ENCODE data around the gene PTPN1. TPM values are rescaled to one million over a fixed set of nuclear protein-coding genes. Genes with fewer than 3 reads are reported as not detected.
"Not testable (repeated sequence)": the region's sequence is repeated elsewhere in the genome, so short reads cannot be mapped to it uniquely, and the experiment has no call there.

The PTPN1 gene
- total RNA-seq, 1 donor from 2014 or later, result 20.7 TPM

DNA sequence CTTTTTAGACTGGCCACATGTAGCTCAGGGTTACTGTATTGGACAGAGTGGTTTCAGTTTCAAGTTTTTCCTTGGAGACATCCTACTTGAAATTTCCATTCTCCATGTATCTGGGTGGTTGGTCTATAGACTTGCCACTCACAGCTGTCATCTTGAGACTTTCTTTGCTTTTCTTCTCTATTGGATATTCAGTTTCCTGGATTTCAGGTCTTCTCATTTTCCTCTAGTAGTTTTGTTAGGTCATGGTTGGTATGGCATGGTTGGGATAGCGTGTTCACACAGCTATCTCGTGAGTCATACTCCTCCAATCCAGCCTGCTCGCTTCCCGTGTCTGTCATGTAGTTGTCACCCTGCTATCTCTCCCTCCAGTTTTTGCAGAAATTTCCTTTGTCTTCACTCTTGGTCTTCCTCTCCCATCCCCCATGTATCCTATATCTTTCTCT is 48.3 kb downstream of the PTPN1 start:
- DNase-seq, result no peak

- DNase-seq, result no peak
These were observed 49.0 kb downstream of the PTPN1 start for GRCh38 chr20:50559149-50559548.

DNA sequence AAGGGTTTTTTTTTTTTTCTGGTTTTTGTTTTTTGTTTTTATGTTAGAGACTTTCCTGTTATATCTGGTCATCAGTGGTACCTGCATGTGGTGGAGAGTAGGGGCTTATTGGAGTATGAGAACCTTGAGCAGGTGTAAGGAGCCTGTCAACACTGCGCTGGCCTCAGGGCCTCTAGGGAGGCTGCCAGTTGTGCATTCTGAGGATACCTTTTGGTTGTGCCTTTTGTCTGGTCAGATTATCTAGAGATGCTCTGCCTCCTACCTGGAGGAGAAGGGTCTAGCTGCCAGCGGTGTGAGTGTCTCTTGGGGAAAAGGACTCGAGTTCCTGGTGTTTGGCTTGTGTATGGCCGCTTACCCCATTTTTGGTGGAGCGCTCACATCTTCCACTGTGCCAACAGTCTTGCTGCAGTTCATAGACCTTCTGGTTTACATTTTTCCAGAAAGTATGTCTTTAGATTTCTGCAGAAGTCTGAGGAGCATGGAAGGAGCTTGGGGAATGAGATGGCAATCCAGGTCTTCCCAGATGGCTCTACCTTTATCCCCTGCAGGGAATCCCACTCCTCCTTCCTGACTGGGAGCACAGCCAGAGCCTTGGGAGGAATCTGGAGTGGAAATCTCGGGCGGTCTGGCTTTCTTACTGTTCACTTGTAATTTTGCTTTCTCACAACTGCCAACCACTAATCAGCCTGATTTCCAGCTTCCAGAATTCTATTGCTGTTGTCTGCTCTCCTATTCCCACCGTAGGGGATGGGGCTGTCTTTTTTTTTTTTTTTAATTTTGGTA is 49.9 kb downstream of the PTPN1 start:
- no peak for DNase-seq

- DNase-seq, result no peak
These were observed 50.7 kb downstream of the PTPN1 start for GRCh38 chr20:50560867-50561266.

- no peak for DNase-seq
These were observed 51.3 kb downstream of the PTPN1 start for GRCh38 chr20:50561379-50562078.

DNA sequence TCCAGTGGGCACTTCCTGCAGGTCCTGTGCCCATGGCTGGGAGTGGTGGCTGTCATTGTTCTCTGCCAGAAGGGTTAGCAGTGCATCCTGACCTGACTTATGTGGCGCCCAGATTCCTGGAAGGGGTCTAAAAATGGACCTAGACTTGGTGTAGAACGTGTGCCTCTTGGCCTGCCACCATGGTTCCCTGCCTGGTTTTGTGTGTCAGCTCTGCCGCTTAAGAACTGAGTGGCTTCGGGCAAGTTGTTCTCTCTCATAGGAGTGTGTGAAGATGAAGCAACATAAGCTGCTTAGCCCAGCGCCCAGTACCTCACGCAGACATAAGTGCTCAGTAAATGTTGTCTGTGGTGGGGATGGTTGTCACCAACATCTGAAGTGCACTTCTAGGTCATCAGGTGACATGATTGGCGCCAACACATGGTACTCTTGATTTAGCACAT is 52.1 kb downstream of the PTPN1 start:
- no peak for DNase-seq

GRCh38 chr20:50563133-50563944 is 53.2 kb downstream of the PTPN1 start:
- no peak for DNase-seq

DNA sequence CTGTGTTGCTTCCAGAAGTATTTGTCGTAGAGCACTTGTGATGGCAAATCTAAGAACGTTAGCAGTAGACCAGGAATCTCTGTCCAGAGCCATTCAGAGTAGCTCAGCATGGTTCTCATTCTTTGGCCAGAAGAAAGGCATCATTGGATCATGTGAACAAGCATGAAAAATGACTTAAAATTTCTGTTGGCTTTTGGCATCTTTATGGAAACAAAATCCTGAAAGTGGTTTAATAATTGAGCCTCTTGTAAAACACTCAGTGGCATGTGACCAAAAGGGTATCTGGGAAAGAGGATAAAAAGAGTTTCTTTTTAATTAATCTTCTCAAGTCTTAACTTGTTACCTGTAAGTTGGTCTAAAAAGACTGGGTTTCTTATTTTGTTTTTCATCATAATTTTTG is 55.2 kb downstream of the PTPN1 start:
- peak; percentile 34 for DNase-seq

DNA sequence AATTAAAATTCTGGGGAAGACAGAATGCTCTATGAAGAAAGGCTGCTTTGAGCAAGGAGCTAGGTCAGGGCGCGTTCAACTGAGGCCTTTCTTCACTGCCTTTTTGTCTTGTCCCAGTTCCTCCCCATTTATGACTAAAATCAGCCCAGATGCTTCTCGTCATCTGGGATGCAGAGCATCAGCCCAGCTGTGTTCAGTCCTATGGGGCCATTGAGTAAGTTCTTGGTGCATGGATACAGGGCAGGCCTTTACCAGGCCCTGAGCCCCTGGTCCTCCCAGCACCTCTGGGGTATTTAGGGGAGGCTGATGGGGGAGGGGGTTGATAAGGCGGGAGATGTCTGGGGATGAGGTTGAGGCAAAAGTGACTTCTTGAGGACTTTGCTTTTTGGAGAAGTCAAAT is 55.7 kb downstream of the PTPN1 start:
- DNase-seq, result no peak

DNA sequence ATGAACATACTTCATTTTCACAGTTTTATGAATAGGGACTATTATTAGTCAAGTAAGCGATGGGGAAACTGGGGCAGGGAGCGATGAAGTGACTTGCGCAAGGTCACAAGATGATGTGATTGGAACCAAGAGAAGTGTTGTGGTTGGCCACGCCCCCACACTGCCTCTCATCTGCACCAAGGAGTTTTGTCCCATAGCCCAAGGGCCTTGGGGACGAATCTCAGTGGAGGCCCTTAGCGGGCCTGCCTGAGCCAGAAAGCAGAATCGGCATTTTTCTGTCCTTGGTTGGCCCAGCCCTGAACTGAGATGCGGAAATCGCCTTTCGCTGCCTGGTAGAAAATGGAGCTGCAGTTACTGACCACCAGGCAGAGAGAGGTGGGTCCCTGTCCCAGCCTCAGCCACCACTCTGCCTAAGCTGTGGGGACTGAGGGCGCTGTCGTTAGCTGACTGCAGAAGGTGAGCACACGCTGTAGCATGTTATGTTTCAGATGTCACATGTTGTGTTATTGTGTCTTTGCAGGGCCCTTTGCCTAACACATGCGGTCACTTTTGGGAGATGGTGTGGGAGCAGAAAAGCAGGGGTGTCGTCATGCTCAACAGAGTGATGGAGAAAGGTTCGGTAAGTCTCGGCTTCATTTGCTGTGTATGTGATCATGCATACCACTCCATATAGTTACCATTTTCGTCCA is 57.8 kb downstream of the PTPN1 start:
- no peak for DNase-seq

GRCh38 chr20:50568549-50568942 is 58.4 kb downstream of the PTPN1 start:
- DNase-seq, result no peak

- DNase-seq, result not testable (repeated sequence)
These were observed 59.3 kb downstream of the PTPN1 start for GRCh38 chr20:50569487-50569863.

- DNase-seq, result no peak
These were observed 60.0 kb downstream of the PTPN1 start for GRCh38 chr20:50569864-50570836.

- no peak for DNase-seq
These were observed 61.3 kb downstream of the PTPN1 start for GRCh38 chr20:50571466-50571865.

GRCh38 chr20:50572938-50573777 is 63.0 kb downstream of the PTPN1 start:
- peak; percentile 77 for DNase-seq

DNA sequence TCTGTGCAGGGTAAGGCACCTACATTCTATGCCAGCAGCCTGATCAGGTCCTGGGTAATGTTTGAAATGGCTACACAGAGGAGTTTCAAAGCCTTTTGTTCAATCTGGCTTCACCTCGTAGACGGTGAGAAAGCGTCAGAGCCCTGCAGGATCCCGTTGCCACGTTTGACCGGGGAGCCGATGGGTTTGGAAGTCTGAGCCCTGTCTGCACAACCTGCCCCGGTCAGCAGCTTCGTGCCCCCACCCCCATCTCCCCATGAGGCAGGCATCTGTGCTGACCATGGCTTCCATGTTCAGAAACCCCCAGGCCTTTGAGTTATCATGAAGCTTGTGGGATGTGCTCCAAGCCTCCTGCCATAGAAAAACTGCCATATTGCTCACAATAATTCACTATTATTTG is 63.9 kb downstream of the PTPN1 start:
- DNase-seq, result no peak

GRCh38 chr20:50574586-50574985 is 64.4 kb downstream of the PTPN1 start:
- DNase-seq, result no peak

- DNase-seq, result peak; percentile 72
These were observed 65.9 kb downstream of the PTPN1 start for GRCh38 chr20:50575865-50576720.
